ENCODE results near the gene GAD2. TPM values are rescaled to one million over a fixed set of nuclear protein-coding genes. Genes with fewer than 3 reads are reported as not detected.

The GAD2 gene
- total and polyA plus RNA-seq, 8 donors = 0.03 to 0.06 TPM; not detected in 6

GRCh38 chr10:26211781-26212444, 4.7 kb upstream of the GAD2 start:
- no peak overlapping the region for H3K4me3 ChIP-seq
- TF ChIP-seq, protein P1, sequence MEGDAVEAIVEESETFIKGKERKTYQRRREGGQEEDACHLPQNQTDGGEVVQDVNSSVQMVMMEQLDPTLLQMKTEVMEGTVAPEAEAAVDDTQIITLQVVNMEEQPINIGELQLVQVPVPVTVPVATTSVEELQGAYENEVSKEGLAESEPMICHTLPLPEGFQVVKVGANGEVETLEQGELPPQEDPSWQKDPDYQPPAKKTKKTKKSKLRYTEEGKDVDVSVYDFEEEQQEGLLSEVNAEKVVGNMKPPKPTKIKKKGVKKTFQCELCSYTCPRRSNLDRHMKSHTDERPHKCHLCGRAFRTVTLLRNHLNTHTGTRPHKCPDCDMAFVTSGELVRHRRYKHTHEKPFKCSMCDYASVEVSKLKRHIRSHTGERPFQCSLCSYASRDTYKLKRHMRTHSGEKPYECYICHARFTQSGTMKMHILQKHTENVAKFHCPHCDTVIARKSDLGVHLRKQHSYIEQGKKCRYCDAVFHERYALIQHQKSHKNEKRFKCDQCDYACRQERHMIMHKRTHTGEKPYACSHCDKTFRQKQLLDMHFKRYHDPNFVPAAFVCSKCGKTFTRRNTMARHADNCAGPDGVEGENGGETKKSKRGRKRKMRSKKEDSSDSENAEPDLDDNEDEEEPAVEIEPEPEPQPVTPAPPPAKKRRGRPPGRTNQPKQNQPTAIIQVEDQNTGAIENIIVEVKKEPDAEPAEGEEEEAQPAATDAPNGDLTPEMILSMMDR (IDR thresholded peaks at IDR 0.05) = no peak
- DNase-seq (no peak), ATAC-seq (no peak)
- intact Hi-C loops (cut with DNase I) = no loop called here
- peaks cover 60 to 75% of the 10 kb centered on the region in 2 donors for H3K27me3 ChIP-seq
- no peak overlapping the region for H3K27ac ChIP-seq
- H3K9me3 ChIP-seq = peaks cover 0 to 3% of the 10 kb centered on the region in 2 donors
- peaks cover 0 to 14% of the 10 kb centered on the region in 2 donors for H3K4me1 ChIP-seq
- no peaks in the 10 kb centered on the region for H3K36me3 ChIP-seq

DNA sequence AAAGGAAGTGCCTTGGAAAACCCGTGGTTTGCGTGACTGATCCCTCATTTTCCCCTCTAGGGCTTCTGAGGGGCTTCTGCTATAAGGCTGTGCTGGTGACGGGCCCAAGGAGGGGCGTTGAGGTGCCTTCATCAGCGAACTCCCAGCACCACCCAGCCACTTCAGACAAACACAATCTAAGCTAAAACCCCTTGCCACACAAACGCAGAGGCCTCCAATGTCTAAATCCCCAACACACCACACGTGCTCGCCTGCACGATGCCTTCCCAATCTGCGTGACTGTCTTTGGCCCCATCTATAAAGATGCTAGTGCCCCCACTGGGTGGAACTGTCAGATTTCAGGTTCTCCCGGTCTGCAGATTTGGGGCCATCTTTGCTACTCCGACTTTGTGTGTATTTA, 4.1 kb upstream of the GAD2 start:
- DNase-seq (no peak), ATAC-seq (no peak)
- peaks cover 0 to 18% of the 10 kb centered on the region in 2 donors for H3K4me1 ChIP-seq
- intact Hi-C loops (cut with DNase I) = no loop called here
- H3K9me3 ChIP-seq = peaks cover 0 to 3% of the 10 kb centered on the region in 2 donors
- H3K27me3 ChIP-seq = peaks cover 66 to 81% of the 10 kb centered on the region in 2 donors
- no peaks in the 10 kb centered on the region for H3K36me3 ChIP-seq
- TF ChIP-seq, protein P1 (IDR thresholded peaks at IDR 0.05) = no peak
- H3K4me3 ChIP-seq = no peak overlapping the region
- no peak overlapping the region for H3K27ac ChIP-seq

DNA sequence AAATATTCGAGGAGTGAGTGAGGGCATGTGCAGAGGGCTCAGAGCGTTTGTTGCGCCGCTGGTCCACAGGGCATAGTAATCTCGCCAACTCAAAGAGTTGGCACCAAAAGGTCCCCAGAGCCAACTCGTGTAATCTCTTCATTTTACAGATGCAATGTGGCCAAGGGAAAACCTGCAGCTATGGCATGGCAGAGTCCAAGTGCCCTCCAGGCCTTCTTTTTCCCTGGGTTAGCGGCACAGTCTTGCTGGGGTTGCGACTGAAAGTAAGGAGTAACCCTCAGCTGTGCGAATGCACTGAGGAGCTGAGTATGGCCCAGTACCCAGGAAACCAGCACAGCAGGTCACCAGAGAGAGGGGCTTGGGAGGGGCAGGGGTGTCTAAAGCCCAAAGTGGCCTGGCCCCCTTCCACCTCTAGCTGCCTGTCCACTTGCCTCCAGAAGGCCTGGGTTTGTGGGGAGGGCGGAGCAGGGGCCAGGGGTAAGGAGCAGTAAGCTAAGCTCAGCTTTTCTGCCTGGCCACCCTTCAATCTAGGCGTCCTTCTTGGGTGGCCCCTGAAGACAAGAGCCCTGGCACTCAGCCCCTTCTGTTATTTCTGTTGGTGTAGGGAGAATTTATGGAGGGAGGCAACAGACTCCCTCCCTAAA, 3.3 kb upstream of the GAD2 start:
- no peak overlapping the region for H3K4me3 ChIP-seq
- no peak for DNase-seq
- H3K4me1 ChIP-seq = peaks cover 4 to 24% of the 10 kb centered on the region in 2 donors
- no peak overlapping the region for H3K27ac ChIP-seq
- H3K9me3 ChIP-seq = no peaks in the 10 kb centered on the region
- no peak for ATAC-seq
- peaks cover 74 to 85% of the 10 kb centered on the region in 2 donors for H3K27me3 ChIP-seq
- intact Hi-C loops (cut with DNase I) = no loop called here
- no peaks in the 10 kb centered on the region for H3K36me3 ChIP-seq
- TF ChIP-seq, protein P1 (IDR thresholded peaks at IDR 0.05) = no peak

- intact Hi-C loops (cut with DNase I) = no loop called here
- peaks cover 79 to 90% of the 10 kb centered on the region in 2 donors for H3K27me3 ChIP-seq
- no peak overlapping the region for H3K27ac ChIP-seq
- ATAC-seq (no peak), DNase-seq (no peak)
- TF ChIP-seq, protein P1 (IDR thresholded peaks at IDR 0.05) = no peak
- H3K4me3 ChIP-seq = no peak overlapping the region
- H3K4me1 ChIP-seq = peaks cover 4 to 24% of the 10 kb centered on the region in 2 donors
- H3K9me3 ChIP-seq = no peaks in the 10 kb centered on the region
- no peaks in the 10 kb centered on the region for H3K36me3 ChIP-seq
Observed at GRCh38 chr10:26214004-26214403, 2.6 kb upstream of the GAD2 start.

GRCh38 chr10:26214551-26215395, 1.8 kb upstream of the GAD2 start:
- peaks cover 4 to 24% of the 10 kb centered on the region in 2 donors for H3K4me1 ChIP-seq

More at GRCh38 chr10:26214551-26215395, 1.8 kb upstream of the GAD2 start:
- DNase-seq (no peak), ATAC-seq (no peak)
- Histone ChIP-seq H3K4me3 (no peak overlapping the region), H3K27ac (no peak overlapping the region), H3K27me3 (peaks cover 87 to 98% of the 10 kb centered on the region in 2 donors), H3K36me3 (no peaks in the 10 kb centered on the region), H3K9me3 (no peaks in the 10 kb centered on the region)
- intact Hi-C loops (cut with DNase I) = no loop called here
- TF ChIP-seq, protein P1 (IDR thresholded peaks at IDR 0.05) = no peak

Measured in left lung (tissue), 10 donors.